ENCODE data around the gene NINJ1. TPM values are rescaled to one million over a fixed set of nuclear protein-coding genes. Genes with fewer than 3 reads are reported as not detected.

NINJ1 gene
- total RNA-seq, 1 experiment from 2014 or later, result 26.7 TPM

- ATAC-seq (no peak), DNase-seq (ENCODE audit: low read depth, low spot score) (no peak)
- no peaks in the 10 kb centered on the region for H3K9me3 ChIP-seq (ENCODE audit: control insufficient read depth, insufficient read depth, low read depth, low read length)
- no peaks in the 10 kb centered on the region for H3K4me1 ChIP-seq (ENCODE audit: control insufficient read depth, insufficient read depth, low read length)
- intact Hi-C loops (cut with micrococcal nuclease; ENCODE audit: unreplicated experiment) (no loop called here), in situ Hi-C loops (cut with HindIII; ENCODE audit: low pct_unique_long_range_greater_than_20kb, low sequenced_read_pairs) (no loop called here)
- POLR2A ChIA-PET, result no interaction called here
- no peak overlapping the region for H3K4me3 ChIP-seq (ENCODE audit: low read depth in 2 of 2, low read length in 2 of 2)
- CTCF ChIA-PET, result no interaction called here
- no peaks in the 10 kb centered on the region for H3K36me3 ChIP-seq (ENCODE audit: control insufficient read depth, insufficient read depth, low read length)
- H3K27ac ChIP-seq (ENCODE audit: low read length), result no peak overlapping the region
- no peaks in the 10 kb centered on the region for H3K27me3 ChIP-seq (ENCODE audit: control insufficient read depth, insufficient read depth, low read length)
- BruUV-seq (replicated peaks), result no TSS peak
- TF ChIP-seq TCF7L2 (IDR thresholded peaks at IDR 0.05; ENCODE audit: low read depth, low read length), result no peak
- TF ChIP-seq POLR2AphosphoS5 (IDR thresholded peaks at IDR 0.05; ENCODE audit: low read depth, low read length), result no peak
- no peak for TF ChIP-seq CTCF (IDR thresholded peaks at IDR 0.05)
- no peak for TF ChIP-seq SIN3A (IDR thresholded peaks at IDR 0.05; ENCODE audit: borderline replicate concordance, insufficient read depth, low read depth, low read length)
- TF ChIP-seq REST (IDR thresholded peaks at IDR 0.05; ENCODE audit: insufficient read depth in 1 of 2, low read depth in 2 of 2, low read length in 1 of 2), result no peak
Measured at GRCh38 chr9:93156475-93157008, 22.5 kb upstream of the NINJ1 start.

GRCh38 chr9:93155716-93156474 lies 21.8 kb upstream of the NINJ1 start:
- no peaks in the 10 kb centered on the region for H3K27me3 ChIP-seq (ENCODE audit: control insufficient read depth, insufficient read depth, low read length)
- ChIA-PET CTCF (no interaction called here), POLR2A (no interaction called here)
- no peaks in the 10 kb centered on the region for H3K9me3 ChIP-seq (ENCODE audit: control insufficient read depth, insufficient read depth, low read depth, low read length)
- no peak for TF ChIP-seq SIN3A (IDR thresholded peaks at IDR 0.05; ENCODE audit: borderline replicate concordance, insufficient read depth, low read depth, low read length)
- TF ChIP-seq POLR2AphosphoS5 (IDR thresholded peaks at IDR 0.05; ENCODE audit: low read depth, low read length), result no peak
- no peak for TF ChIP-seq TCF7L2 (IDR thresholded peaks at IDR 0.05; ENCODE audit: low read depth, low read length)
- TF ChIP-seq CTCF (IDR thresholded peaks at IDR 0.05), result no peak
- TF ChIP-seq REST (IDR thresholded peaks at IDR 0.05; ENCODE audit: insufficient read depth in 1 of 2, low read depth in 2 of 2, low read length in 1 of 2), result no peak
- H3K36me3 ChIP-seq (ENCODE audit: control insufficient read depth, insufficient read depth, low read length), result no peaks in the 10 kb centered on the region
- intact Hi-C loops (cut with micrococcal nuclease; ENCODE audit: unreplicated experiment), result no loop called here
- ATAC-seq (no peak), DNase-seq (ENCODE audit: low read depth, low spot score) (no peak)
- no peak overlapping the region for H3K27ac ChIP-seq (ENCODE audit: low read length)
- no TSS peak for BruUV-seq (replicated peaks)
- in situ Hi-C loops (cut with HindIII; ENCODE audit: low pct_unique_long_range_greater_than_20kb, low sequenced_read_pairs), result no loop called here
- H3K4me1 ChIP-seq (ENCODE audit: control insufficient read depth, insufficient read depth, low read length), result no peaks in the 10 kb centered on the region
- no peak overlapping the region for H3K4me3 ChIP-seq (ENCODE audit: low read depth in 2 of 2, low read length in 2 of 2)
